22Rv1 (cell line): Measurements from ENCODE around the gene PSG1.
"Not testable (repeated sequence)": the region's sequence is repeated elsewhere in the genome, so short reads cannot be mapped to it uniquely, and the experiment has no call there.

ENCODE experiments used
- CTCF ChIP-seq: fragments of 450-650 bp; IDR thresholded peaks from 2 replicates; pipeline ENCODE4 v1.5.1; 2017; ENCODE audit warnings: mild to moderate bottlenecking
- ZFX ChIP-seq: fragments of 450-650 bp; IDR thresholded peaks from 2 replicates; pipeline ENCODE4 v1.6.1; 2017; ENCODE audit warnings: antibody characterized with exemption, borderline replicate concordance

GRCh38 chr19:42898656-42899055, 19.1 kb upstream of the PSG1 start:
- not testable (repeated sequence) for TF ChIP-seq CTCF, ZFX
